M059J (cell line): ENCODE results near the gene TSPAN11. TPM values are rescaled to one million over a fixed set of nuclear protein-coding genes. Genes with fewer than 3 reads are reported as not detected.
A peak's percentile ranks its signal among the peaks of the same experiment; 100 is the strongest.
"Not testable (repeated sequence)": the region's sequence is repeated elsewhere in the genome, so short reads cannot be mapped to it uniquely, and the experiment has no call there.

ENCODE experiments used
- DNase-seq: peaks from one replicate; pipeline ENCODE4 v3.0.0-alpha.2; 2012; ENCODE audit warnings: low read depth
- total RNA-seq: library from RNA; depleted of rRNA; stranded (reverse); fragments of >200 nt; shearing (Covaris generic); gene quantifications from 2 replicates; pipeline ENCODE4 v1.2.3, GENCODE V29; 2014; rRNA removed

The TSPAN11 gene, protein sequence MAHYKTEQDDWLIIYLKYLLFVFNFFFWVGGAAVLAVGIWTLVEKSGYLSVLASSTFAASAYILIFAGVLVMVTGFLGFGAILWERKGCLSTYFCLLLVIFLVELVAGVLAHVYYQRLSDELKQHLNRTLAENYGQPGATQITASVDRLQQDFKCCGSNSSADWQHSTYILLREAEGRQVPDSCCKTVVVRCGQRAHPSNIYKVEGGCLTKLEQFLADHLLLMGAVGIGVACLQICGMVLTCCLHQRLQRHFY
- 0.39 and 0.44 TPM in 2 replicates for total RNA-seq

DNA sequence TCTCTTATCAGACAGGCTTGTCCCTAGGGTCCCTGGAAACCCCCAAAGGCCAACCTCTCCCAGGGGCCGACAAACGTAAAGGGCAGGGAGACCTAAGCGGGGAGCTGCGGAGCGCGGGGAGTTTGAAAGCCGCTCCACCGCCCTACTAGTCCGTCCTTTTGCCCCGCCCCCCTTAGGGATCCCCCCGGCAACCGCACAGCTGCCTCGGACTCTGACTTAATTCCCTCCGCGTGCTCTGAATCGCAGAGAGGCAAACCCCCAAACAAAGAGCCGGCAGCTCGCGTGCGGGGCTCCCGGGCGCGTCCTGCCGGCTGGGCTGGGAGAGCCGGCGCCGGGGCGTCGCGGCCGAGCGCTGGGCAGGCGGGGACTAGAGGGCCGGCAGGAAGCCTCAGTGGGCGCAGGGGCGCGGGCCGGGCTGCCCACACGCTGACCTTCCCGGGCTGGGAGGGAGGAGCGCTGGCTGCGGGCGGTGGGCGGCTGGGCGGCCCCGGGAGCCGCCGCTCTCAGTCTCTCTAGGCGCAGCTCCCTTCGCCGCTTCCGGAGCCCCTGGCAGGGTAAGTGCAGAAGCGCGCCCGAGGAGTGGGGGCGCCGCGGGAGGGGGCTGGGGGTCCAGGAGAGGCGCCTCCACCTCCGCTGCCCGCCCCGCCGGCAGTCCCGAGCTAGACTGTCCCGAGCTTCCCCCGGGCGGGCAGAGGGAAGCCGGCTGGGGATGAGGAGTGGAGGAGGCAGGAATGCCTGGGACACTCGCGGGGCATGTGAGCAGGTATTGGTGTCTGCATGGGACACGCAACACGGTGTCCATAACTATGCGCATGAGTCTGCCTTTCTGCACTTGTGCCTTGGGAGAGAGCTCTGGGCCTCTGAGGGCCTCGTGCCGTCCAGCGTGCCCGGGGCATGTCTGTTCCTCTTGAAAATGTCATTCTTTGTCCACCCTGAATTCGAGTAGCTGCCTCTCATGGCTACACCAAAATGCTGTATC, at the start of gene TSPAN11:
TSS of gene TSPAN11 (plus strand) at position 506 of the 979 bp plus-strand sequence. CDS start 27,244 bp downstream, outside the sequence.
- peak; percentile 13 for DNase-seq

DNA sequence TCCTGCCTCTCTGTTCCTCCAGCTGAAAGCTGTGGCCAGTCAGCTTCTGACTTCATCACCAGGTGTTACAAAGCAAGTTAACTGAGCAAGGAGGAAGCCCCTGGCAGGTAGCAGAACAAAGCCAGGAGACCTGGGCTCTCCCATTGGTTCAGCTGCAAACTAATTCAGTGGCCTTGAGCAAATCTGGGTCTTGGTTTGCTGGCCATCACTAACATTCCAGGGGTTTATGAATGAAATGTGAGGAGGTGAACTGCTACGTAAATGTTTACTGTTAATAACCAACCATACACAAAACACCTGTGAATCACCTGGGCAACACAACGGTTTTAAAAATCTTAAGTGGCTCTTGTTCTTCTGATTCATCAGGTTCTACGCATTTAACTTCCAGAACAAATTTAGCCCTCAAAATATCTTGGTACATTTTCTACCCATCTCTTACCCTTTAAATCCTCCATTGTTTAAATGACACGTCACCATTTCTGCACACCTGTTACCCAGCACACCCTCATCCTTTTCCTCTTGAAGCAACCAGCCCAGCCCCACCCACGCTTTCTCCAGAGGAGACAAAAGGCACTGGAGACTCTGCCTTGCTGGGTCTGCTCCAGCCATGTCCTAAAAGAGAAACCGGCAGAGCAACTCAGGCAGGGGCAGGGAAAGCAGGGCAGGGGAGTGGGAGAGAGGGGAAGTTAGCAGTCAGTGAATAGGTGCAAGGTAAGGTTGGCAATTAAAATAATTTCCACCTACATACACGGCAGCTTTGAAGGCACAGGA, 49.3 kb upstream of the TSPAN11 start:
- no peak for DNase-seq

DNA sequence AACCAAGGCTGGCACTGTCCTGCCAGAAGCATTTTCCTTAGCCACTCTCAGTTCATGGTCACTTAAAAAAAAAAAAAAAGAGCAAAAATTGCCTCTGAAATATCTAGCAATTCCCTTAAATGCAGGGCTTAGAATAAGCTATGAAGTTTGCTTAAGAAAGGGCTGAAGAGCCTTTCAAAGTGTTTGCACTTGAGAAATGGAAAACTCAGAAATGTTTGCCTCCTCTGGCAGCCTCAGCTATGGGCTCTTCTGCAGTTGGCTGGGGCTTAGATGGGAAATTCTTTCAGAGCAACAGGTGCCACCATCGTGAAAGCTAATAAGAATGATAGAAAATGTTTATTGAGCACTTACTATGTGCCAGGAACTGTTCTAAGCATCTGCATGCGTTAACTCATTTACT, 48.5 kb upstream of the TSPAN11 start:
- no peak for DNase-seq

DNA sequence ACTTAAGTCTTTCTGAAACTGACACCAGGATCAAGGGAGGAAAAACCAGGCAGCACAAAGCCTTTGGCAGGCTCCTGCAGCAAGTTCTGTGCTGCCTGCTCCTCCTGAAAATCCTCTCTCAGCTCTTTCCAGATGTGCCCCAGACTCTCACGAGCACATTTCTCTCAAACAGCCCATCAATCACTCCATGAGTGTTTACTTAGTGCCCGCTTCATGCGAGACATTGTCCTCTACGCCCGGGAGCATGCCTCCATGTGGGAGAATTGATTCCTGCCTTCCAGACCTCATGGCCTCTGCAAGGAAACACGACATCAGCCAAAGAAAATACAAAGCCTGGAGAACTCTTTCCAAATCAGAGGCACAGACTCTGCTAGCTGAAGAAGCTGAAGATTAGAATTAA, 46.5 kb upstream of the TSPAN11 start:
- DNase-seq: no peak

DNA sequence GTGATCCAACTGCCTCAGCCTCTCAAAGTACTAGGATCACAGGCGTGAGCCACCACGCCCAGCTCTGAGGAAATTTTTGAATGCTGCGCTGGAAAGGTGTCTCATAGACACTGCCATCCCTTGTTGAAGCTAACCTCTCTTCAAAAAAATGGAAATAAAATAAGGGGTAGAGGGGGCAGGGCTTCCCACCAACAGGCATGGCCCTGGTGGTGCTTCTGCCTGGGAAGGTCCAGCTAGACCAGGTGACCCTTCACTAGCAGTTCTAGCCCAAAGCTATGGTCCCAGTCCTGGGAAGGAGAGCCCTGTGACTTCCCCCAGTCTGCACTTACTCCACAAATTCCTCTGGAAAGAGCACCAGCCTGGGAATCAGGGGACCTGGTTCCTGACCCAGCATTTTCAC, 45.7 kb upstream of the TSPAN11 start:
- no peak for DNase-seq

DNA sequence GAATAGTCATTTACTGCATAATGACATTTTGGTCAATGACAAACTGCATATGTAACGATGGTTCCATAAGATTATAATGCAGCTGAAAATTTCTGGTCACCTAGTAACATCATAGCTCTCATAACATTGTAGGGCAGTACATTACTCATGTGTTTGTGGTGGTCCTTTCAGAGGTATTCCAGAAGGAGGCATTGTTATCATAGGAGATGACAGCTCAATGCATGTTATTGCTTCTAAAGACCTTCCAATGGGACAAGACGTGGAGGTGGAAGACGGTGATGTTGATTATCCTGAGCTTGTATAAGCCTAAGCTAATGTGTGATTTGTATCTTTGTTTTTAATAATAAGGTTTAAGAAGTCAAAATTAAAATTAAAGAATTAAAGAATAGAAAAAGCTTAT, 43.8 kb upstream of the TSPAN11 start:
- peak; percentile 11 for DNase-seq

DNA sequence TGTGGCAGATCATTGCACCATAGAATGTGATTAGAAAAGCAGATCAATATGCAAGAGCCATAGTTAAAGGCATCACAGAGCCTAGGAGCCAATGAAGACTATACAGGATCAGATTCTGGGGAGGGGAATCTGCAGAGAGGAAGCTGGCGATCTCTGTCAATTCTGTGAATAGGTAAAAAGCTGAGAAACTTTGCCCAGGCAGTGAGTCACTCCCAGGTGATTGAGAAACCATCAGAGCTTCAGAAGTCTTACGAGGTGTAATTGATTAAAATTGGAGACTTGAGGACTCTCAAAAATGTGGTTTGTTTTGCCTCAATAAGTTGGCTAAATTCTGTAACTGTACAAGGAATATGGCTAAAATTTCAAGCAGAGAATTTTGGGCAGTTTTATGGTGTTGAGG, 41.7 kb upstream of the TSPAN11 start:
- DNase-seq: no peak

DNA sequence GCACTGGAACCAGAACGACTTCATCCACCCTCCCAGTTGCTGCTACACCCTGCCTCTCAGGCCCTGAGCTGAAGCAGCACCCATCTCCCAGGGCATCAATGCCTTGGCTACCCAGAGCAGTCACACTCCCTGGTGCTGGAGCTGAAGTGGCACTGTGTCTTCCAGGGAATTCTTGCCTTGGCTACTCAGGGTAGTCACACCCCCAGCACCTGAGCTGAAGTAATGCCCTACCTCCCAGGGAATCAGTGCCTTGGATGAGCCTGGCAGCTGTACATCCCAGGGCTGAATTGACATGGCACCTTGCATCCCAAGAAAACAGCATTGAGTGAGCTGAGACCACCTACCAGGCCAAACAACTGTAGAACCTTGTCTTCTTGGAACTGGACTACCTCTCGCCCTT, 41.2 kb upstream of the TSPAN11 start:
- no peak for DNase-seq

DNA sequence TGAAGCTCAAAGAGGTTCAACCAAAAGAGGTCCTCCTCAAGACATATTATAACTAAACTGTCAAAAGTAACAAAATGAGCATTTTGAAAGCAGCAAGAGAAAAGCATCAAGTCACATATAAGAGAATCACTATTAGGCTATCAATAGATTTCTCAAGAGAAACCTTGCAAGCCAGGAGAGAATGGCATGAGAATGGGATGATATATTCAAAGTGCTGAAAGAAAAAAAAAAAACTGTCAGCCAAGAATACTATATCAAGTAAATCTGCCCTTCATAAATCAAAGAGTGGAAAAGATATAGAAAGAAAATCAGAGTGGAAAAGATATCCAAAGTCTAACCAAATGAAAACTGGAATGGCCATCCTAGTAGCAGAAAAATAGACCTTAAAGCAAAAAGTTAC, 39.3 kb upstream of the TSPAN11 start:
- DNase-seq: no peak

DNA sequence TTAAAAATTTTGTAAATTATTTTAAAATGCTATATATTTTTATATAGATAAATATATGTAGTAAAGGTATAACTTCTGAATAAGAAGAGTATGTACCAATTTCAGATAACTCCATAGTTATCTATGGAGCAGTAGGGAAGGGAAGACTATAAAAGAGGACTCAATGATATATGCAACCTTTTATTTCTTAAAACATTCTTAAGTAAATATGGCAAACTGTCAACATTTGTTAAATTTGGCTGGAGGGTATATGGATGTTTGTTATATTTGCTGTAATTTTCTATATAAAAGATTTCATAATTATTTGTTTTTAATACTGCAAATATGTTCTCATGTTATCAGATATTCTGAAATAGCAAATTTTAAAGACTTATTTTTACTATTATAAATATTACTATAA, 38.3 kb upstream of the TSPAN11 start:
- no peak for DNase-seq

DNA sequence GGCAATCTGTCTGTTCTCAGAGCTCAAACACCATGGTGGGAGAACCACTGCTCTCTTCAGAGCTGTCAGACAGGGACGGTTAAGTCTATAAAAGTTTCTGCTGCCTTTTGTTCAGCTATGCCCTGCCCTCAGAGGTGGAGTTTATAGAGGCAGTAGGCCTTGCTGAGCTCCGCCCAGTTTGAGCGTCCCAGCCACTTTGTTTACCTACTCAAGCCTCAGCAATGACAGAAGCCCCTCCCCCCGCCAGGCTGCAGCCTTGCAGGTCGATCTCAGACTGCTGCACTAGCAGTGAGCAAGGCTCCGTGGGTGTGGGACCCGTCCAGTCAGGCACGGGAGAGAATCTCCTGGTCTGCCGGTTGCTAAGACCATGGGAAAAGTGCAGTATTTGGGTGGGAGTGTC, 32.0 kb upstream of the TSPAN11 start:
- DNase-seq: not testable (repeated sequence)

DNA sequence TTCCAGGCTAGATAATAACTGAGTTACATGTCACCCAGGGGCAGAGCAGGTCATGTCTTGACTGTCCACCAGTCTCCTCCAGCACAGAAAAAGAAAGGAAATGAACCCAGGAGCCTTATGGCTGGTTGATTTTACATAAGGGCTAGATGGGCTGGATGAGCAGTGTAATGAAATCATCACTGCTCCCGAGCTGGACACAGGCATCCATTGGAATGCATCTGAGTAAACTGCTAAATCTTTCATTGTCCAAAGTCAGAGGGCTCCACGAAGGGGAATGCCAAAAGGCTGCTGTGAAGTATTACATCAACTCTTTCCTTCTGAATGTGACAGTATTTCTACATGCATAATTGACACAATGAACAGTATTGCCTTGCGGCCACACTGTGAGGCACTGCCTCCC, 30.1 kb upstream of the TSPAN11 start:
- peak; percentile 27 for DNase-seq

DNA sequence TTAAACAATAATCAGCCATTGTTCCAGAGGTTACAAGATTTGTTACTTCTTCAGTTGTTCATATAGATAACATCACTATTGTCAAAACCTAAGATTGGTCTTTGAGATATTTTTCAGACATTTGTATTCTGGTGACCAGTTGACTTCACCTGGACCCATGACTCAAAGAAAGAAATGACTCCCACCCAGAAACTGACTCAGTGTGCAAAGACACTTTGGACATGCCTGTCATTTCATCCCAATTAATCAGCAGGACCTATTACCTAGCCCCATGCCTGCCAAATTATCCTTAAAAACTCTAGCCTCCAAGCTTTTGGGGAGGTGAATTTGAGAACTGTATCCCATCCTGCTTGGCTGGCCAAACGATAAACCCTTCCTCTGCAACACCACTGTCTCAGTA, 27.7 kb upstream of the TSPAN11 start:
- no peak for DNase-seq

DNA sequence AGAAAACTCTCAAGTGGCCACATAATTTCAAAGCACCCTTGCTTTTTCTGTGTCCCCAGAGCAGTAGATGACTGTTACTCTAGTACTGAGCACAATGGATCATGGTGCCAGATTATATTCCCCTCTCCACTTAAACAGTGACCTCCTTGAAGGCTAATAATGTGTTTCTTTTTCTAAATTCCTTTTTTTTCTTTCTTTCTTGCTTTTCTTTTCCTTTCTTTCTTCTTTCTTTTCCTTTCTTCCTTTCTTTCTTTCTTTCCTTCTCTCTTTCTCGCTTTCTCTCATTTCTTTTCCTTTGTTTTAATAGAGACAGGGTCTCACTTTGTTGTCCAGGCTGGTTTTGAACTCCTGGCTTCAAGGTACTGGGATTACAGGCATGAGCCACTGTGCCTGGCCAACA, 26.2 kb upstream of the TSPAN11 start:
- no peak for DNase-seq

DNA sequence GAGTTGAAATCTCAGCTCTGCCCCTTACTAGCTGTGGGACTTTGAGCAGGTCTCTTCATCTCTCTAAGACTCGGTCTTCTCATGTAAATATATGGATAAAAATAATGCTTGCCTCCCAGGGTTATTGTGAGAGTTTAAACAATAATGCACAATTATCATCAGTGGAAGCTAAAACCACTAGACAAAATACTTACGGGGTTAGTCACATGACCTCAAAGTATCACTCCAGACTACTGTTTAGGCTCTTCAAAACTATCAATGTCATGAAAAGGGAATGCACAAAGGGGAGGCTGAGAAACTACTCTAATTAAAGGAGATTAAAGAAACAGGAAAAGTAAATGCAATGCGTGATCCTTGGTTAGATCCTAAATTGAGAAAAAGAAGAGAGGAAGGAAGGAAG, 24.5 kb upstream of the TSPAN11 start:
- DNase-seq: peak; percentile 33

DNA sequence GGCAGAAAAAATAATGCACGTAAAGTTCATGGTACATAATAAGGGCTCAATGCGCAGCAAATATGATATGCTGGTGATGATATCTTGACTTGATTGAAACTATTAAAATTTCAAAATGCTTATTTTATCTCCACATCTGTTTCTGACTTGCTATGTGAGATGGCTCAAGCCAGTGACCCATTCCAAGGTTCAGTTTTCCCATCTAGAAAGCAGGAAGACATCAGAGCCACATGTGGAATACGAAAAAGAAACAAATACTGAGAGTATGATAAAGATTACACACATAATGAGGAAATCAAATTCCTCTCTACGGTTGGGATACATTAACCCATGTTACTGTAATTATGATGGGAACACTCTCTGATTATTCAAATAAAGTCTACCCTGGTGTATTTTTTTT, 24.0 kb upstream of the TSPAN11 start:
- no peak for DNase-seq

DNA sequence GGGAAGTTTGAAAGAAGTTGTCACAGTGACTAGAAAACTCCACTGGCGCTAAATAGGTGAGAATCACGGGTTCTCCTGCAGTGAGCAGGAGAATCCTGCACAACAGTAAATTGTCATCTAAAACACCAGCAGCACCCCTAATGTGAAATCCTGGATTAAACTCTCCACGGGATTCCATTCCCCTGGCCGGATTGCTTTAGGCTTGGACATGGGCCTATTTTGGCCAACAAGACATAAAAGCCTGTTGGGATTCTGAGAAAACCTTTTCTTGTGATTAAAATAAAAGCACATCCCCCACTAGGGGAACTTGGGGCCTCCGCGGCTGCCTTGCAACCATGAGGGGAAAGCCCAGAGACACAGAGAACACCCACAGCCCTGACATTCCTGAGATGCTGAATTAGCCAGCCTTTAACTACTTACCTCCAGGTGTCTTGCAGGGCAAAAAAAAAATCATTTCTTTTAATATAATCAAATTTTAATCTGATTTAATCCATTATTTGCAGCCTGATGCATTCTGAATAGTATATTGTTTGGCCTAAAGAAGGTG, 21.0 kb upstream of the TSPAN11 start:
- DNase-seq: no peak

DNA sequence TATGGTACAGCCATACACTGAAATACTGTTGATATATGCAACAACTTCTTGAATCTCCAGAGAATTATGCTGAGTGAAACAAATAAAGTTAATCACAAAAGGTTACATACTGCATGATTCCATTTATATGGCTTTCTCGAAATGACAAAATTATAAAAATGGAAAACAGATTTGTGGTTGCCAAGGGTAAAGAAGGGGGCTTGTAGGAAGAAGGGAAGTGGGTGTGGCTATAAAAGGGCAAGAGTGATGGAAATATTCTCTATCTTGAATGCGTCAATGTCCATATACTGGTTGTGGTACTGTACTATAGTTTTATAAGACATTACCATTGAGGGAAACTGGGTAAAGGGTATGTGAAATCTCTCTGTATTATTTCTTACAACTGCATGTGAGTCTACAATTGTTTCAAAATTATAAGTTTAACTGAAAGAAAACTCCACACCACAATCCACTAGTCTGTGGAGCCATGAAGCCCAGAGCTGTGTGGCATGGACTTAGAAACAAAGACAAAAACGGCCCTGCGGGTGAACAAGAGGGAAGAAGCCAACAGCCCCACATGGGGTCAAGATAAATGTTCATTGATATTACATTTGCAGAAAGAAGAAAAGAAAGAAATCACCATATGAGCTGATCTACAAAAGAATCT, 18.3 kb upstream of the TSPAN11 start:
- no peak for DNase-seq

DNA sequence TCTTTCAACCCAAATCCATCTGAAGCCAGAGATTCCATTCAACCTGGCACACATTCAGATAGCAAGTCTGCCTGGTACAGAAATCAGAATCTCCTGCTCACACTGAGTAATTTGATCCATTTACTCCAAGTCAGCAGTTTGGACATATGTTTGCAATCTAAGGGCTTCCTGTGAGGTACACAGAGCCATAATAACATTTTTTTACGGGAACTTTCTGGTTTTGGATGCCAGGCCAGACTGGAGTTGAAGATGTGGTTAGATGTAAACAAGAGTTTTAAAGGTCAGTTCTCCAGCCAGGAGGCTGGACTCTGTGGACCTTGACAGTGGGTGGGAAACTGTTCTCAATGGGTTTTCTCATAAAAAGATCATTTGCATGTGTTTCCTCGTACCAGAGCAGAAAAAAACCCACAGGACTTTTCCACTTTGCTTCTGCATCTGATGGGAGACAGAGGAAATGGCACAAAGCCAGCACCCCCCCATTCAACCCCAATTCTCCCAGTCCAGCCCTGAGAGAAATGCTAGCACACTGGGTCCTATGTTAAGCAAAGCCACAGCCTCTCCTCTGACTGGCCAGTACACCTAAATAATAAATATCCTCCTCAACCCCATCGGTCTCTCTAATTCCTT, 17.7 kb upstream of the TSPAN11 start:
- peak; percentile 71 for DNase-seq

DNA sequence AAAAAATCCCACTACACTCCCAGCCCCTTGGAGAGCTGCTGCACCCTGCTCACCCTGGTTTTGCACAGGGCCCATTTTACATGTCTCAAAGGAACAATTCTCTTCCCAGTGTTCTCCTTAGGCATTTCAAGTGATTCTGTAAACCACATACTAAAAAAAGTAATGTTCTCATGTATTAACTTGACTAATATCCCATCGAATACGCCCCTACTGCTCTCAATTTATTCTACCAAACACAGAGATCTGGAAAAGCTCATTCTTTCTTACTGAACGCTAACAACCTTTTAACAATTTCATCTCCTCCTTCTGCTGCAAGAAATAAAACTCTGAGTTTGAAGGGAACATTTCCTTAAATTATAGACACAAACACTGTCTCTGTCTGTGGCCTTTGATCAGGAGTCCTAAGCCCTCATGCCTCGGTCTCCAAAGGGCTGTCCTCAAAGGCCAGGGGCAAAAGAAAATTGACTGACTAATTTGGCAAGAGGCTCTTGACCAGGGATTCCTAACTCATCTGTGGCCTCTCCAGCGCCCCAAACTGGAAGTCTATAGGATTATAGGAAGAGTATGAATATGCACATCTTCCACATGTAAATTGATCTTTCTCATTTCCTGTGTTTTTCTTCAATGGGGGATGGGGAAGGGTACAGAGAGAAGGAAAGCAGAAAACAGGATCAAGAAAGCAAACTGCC, 17.1 kb upstream of the TSPAN11 start:
- DNase-seq: no peak

DNA sequence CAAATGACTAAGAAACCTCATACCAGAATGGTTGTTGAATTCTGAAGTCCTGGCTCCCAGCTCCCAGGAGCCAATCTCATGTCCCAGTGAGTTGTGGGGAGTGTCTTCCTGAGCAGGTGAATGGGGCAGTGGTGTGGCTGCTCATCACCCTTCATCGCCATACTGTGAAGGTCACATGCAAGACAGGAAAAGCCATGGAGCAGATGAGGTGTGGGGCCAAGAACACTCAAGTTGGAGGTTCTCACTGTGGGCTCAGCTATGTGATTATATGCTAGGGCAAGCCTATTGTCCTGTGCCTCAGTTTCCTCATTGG, 16.6 kb upstream of the TSPAN11 start:
- DNase-seq: no peak
